H9 (cell line): ENCODE data around the gene SLC22A31. TPM values are rescaled to one million over a fixed set of nuclear protein-coding genes. Genes with fewer than 3 reads are reported as not detected.

Experiments
- DNase-seq: peaks from one replicate; pipeline ENCODE4 v3.0.0-alpha.2; 2017
- H2AFZ ChIP-seq: one replicate; pipeline ENCODE4 v1.6.1; 2013; ENCODE audit warnings: mild to moderate bottlenecking, low read length, control low read depth, moderate library complexity
- H2AK5ac ChIP-seq: 2 replicates; pipeline ENCODE4 v1.6.1; 2013; ENCODE audit warnings: low read length, control low read depth, mixed read lengths; ENCODE audit not compliant: insufficient read length
- H2BK120ac ChIP-seq: one replicate; pipeline ENCODE4 v1.6.1; 2013; ENCODE audit warnings: low read depth, mild to moderate bottlenecking, low read length, control low read depth, inconsistent platforms; ENCODE audit not compliant: poor library complexity, severe bottlenecking
- H2BK12ac ChIP-seq: 2 replicates; pipeline ENCODE4 v1.6.1; 2013; ENCODE audit warnings: low read length, control low read depth, mixed read lengths, low read depth; ENCODE audit not compliant: insufficient read length
- H2BK15ac ChIP-seq: 2 replicates; pipeline ENCODE4 v1.6.1; 2013; ENCODE audit warnings: low read depth, low read length, control low read depth
- H2BK20ac ChIP-seq: one replicate; pipeline ENCODE4 v1.6.1; 2013; ENCODE audit warnings: low read depth, mild to moderate bottlenecking, low read length, control low read depth, inconsistent platforms; ENCODE audit not compliant: poor library complexity, severe bottlenecking
- H2BK5ac ChIP-seq: 2 replicates; pipeline ENCODE4 v1.6.1; 2013; ENCODE audit warnings: low read length, control low read depth, mixed read lengths; ENCODE audit not compliant: insufficient read length
- H3K14ac ChIP-seq: 2 replicates; pipeline ENCODE4 v1.6.1; 2013; ENCODE audit warnings: low read length, control low read depth; ENCODE audit not compliant: insufficient read depth
- H3K18ac ChIP-seq: 2 replicates; pipeline ENCODE4 v1.6.1; 2013; ENCODE audit warnings: low read depth, mild to moderate bottlenecking, mixed read lengths, low read length, control low read depth; ENCODE audit not compliant: insufficient read length
- H3K23ac ChIP-seq: 2 replicates; pipeline ENCODE4 v1.6.1; 2013; ENCODE audit warnings: low read length, control low read depth, mixed read lengths, low read depth; ENCODE audit not compliant: insufficient read length
- H3K23me2 ChIP-seq: 2 replicates; pipeline ENCODE4 v1.6.1; 2013; ENCODE audit warnings: low read depth, mild to moderate bottlenecking, mixed read lengths, low read length, control low read depth; ENCODE audit not compliant: insufficient read length, poor library complexity, severe bottlenecking
- H3K27ac ChIP-seq: 2 replicates; pipeline ENCODE4 v1.5.1; 2013; ENCODE audit warnings: low read length, control low read depth, mixed read lengths, low read depth; ENCODE audit not compliant: insufficient read length
- H3K27me3 ChIP-seq: 2 replicates; pipeline ENCODE4 v1.6.1; 2013; ENCODE audit warnings: low read length, control low read depth, inconsistent platforms; ENCODE audit not compliant: insufficient read depth
- H3K4ac ChIP-seq: 2 replicates; pipeline ENCODE4 v1.6.1; 2013; ENCODE audit warnings: low read depth, mild to moderate bottlenecking, control low read depth, inconsistent platforms, low read length, moderate library complexity
- H3K4me1 ChIP-seq: 2 replicates; pipeline ENCODE4 v1.6.1; 2013; ENCODE audit warnings: low read length, control low read depth, inconsistent platforms; ENCODE audit not compliant: insufficient read depth
- H3K4me2 ChIP-seq: 2 replicates; pipeline ENCODE4 v1.6.1; 2013; ENCODE audit warnings: low read length, control low read depth, mixed read lengths; ENCODE audit not compliant: insufficient read length, insufficient read depth
- H3K56ac ChIP-seq: 2 replicates; pipeline ENCODE4 v1.6.1; 2013; ENCODE audit warnings: low read depth, mild to moderate bottlenecking, mixed read lengths, low read length, control low read depth; ENCODE audit not compliant: insufficient read length
- H3K79me1 ChIP-seq: 2 replicates; pipeline ENCODE4 v1.6.1; 2013; ENCODE audit warnings: low read depth, mild to moderate bottlenecking, moderate library complexity, low read length, control low read depth, inconsistent platforms; ENCODE audit not compliant: insufficient read depth, poor library complexity, severe bottlenecking
- H3K79me2 ChIP-seq: 2 replicates; pipeline ENCODE4 v1.6.1; 2013; ENCODE audit warnings: low read length, control low read depth, inconsistent platforms; ENCODE audit not compliant: insufficient read depth
- H3K9ac ChIP-seq: 2 replicates; pipeline ENCODE4 v1.6.1; 2013; ENCODE audit warnings: low read length, control low read depth, mixed read lengths; ENCODE audit not compliant: insufficient read length; ENCODE audit errors: extremely low read depth
- H3K9me3 ChIP-seq: one replicate; pipeline ENCODE4 v1.6.1; 2013; ENCODE audit warnings: low read depth, low read length, inconsistent platforms; ENCODE audit not compliant: control insufficient read depth
- H3T11ph ChIP-seq: one replicate; pipeline ENCODE4 v1.6.1; 2013; ENCODE audit warnings: mild to moderate bottlenecking, low read length, control low read depth, inconsistent platforms
- H4K20me1 ChIP-seq: one replicate; pipeline ENCODE4 v1.6.1; 2013; ENCODE audit not compliant: control insufficient read depth, insufficient read length, insufficient read depth
- H4K5ac ChIP-seq: 2 replicates; pipeline ENCODE4 v1.6.1; 2013; ENCODE audit warnings: low read depth, mild to moderate bottlenecking, mixed read lengths, low read length, control low read depth; ENCODE audit not compliant: insufficient read length
- H4K8ac ChIP-seq: replicated peaks from 2 replicates; pipeline ENCODE4 v1.6.1; 2013; ENCODE audit warnings: low read length, control low read depth, mixed read lengths, low read depth; ENCODE audit not compliant: insufficient read length
- H4K91ac ChIP-seq: 2 replicates; pipeline ENCODE4 v1.6.1; 2013; ENCODE audit warnings: low read depth, mild to moderate bottlenecking, moderate library complexity, mixed read lengths, low read length, control low read depth; ENCODE audit not compliant: insufficient read length
- H3K27ac Mint-ChIP-seq, 3 experiments: 2 replicates in 2 of 3; 3 replicates in 1 of 3; pipeline ENCODE4 v1.8.0; 2020 to 2021; ENCODE audit warnings: mixed read lengths in 3 of 3, mild to moderate bottlenecking in 1 of 3, moderate library complexity in 1 of 3
- H3K27me3 Mint-ChIP-seq: 2 replicates; pipeline ENCODE4 v1.8.0; 2021; ENCODE audit warnings: low read depth, mild to moderate bottlenecking, moderate library complexity, mixed read lengths
- H3K36me3 Mint-ChIP-seq, 3 experiments: 2 replicates in 2 of 3; 3 replicates in 1 of 3; pipeline ENCODE4 v1.8.0; 2020 to 2021; ENCODE audit warnings: low read depth in 3 of 3, mixed read lengths in 3 of 3; ENCODE audit not compliant: insufficient read depth in 1 of 3
- H3K4me1 Mint-ChIP-seq, 2 experiments: 2 replicates each; pipeline ENCODE4 v1.8.0; 2020; ENCODE audit warnings: mixed read lengths in 2 of 2
- H3K4me3 Mint-ChIP-seq, 2 experiments: 2 replicates in 1 of 2; 3 replicates in 1 of 2; pipeline ENCODE4 v1.8.0; 2020 to 2021; ENCODE audit warnings: mild to moderate bottlenecking in 2 of 2, mixed read lengths in 2 of 2, moderate library complexity in 1 of 2
- H3K9me3 Mint-ChIP-seq, 2 experiments: 2 replicates in 1 of 2; 3 replicates in 1 of 2; pipeline ENCODE4 v1.8.0; 2020; ENCODE audit warnings: mild to moderate bottlenecking in 2 of 2, mixed read lengths in 2 of 2, moderate library complexity in 1 of 2
- WGBS: extraction: QIAGEN DNeasy Blood & Tissue Kit; methylation state at CpG from one replicate; pipeline ENCODE4 v1.1.7; 2013; ENCODE audit warnings: missing lambda C conversion rate, low lambda C conversion rate, mixed read lengths; ENCODE audit not compliant: insufficient read length; ENCODE audit errors: extremely low coverage; 5-methylcytosine and 5-hydroxymethylcytosine counted together
- total RNA-seq: library from RNA; stranded (reverse); gene quantifications from 2 replicates; pipeline ENCODE4 v1.2.1, GENCODE V29; 2021
- TF ChIP-seq, protein P1 (sequence below): fragments of 200-600 bp; sonication (generic); conservative IDR thresholded peaks from 3 replicates; pipeline ENCODE4 v1.8.0; 2021; ENCODE audit warnings: antibody characterized with exemption, mild to moderate bottlenecking

Gene SLC22A31
- total RNA-seq, 1 experiment from 2014 or later, result 7.7 TPM

GRCh38 chr16:89194340-89195311 is 5.7 kb downstream of the SLC22A31 start:
- Mint-ChIP-seq H3K27me3 (peaks cover 36% of the 10 kb centered on the region), H3K9me3 (peaks cover 5% of the 10 kb centered on the region in 2 experiments; a peak in 2 of 5 replicates), H3K4me3 (no peak overlapping the region), H3K27ac (no peak overlapping the region), H3K4me1 (no peaks in the 10 kb centered on the region), H3K36me3 (no peaks in the 10 kb centered on the region)
- Histone ChIP-seq H3K27me3 (no peaks in the 10 kb centered on the region; the same call in 1 of the 2 replicates), H4K5ac (no peak overlapping the region), H2BK15ac (no peak overlapping the region), H2BK5ac (no peak overlapping the region), H3K79me1 (no peaks in the 10 kb centered on the region), H3K4me2 (no peak overlapping the region), H2AFZ (no peak overlapping the region), H3K27ac (no peak overlapping the region), H2BK20ac (no peak overlapping the region), H3K79me2 (no peaks in the 10 kb centered on the region), H3K23ac (no peak overlapping the region), H2BK12ac (no peak overlapping the region), H3T11ph (no peak overlapping the region), H4K91ac (no peak overlapping the region), H4K8ac (no peak overlapping the region), H3K56ac (no peak overlapping the region), H4K20me1 (no peaks in the 10 kb centered on the region), H2BK120ac (no peak overlapping the region), H3K23me2 (peaks cover 5% of the 10 kb centered on the region), H3K18ac (no peak overlapping the region), H3K9ac (no peak overlapping the region), H3K4me1 (no peaks in the 10 kb centered on the region), H2AK5ac (no peak overlapping the region), H3K4ac (no peak overlapping the region), H3K14ac (no peak overlapping the region), H3K9me3 (no peaks in the 10 kb centered on the region)
- DNase-seq, result peak; percentile 26
- WGBS, result no CpG with 5 or more reads among the region's 45 CpGs
- TF ChIP-seq, protein P1, sequence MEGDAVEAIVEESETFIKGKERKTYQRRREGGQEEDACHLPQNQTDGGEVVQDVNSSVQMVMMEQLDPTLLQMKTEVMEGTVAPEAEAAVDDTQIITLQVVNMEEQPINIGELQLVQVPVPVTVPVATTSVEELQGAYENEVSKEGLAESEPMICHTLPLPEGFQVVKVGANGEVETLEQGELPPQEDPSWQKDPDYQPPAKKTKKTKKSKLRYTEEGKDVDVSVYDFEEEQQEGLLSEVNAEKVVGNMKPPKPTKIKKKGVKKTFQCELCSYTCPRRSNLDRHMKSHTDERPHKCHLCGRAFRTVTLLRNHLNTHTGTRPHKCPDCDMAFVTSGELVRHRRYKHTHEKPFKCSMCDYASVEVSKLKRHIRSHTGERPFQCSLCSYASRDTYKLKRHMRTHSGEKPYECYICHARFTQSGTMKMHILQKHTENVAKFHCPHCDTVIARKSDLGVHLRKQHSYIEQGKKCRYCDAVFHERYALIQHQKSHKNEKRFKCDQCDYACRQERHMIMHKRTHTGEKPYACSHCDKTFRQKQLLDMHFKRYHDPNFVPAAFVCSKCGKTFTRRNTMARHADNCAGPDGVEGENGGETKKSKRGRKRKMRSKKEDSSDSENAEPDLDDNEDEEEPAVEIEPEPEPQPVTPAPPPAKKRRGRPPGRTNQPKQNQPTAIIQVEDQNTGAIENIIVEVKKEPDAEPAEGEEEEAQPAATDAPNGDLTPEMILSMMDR, result no peak
